ENCODE data around the gene LTK. TPM values are rescaled to one million over a fixed set of nuclear protein-coding genes. Genes with fewer than 3 reads are reported as not detected.
"Not testable (repeated sequence)": the region's sequence is repeated elsewhere in the genome, so short reads cannot be mapped to it uniquely, and the experiment has no call there.

The LTK gene
- total RNA-seq, 4 donors from 2014 or later = 0.13 to 0.79 (median 0.22) TPM; not detected in 1

DNA sequence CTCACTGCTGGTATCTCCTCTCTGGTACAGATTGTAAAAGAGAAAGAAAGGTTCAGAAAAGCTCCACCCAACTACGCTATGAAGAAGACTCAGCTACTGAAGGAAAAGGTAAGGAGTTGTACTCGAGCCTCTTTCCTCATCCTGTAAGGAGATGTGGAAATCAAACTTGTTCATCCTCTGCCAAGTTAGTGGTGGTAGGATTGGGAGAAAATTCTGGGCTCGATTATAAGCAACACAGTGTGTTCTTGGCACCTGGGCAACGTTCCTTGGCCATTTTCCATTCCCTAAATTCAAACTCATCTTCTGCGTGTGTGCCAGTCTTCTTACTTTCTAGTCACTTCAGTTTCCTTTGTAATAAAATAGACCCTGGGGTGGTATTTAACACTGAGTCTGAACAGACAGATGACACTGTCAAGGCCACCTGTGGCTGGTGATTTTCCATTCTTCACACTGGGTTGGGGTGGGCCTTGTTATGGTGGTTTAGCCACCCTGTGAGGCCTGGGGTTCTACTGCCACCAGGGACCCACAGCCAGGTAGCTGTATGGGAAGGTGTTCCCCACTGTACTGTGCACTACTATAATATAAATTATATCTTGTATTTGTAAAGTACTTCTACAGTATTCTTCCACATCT, 37.1 kb downstream of the LTK start:
- no peaks in the 10 kb centered on the region for H3K9me3 ChIP-seq
- H3K4me1 ChIP-seq = no peaks in the 10 kb centered on the region
- TF ChIP-seq POLR2A (IDR thresholded peaks at IDR 0.05) = no peak
- TF ChIP-seq, protein P1, sequence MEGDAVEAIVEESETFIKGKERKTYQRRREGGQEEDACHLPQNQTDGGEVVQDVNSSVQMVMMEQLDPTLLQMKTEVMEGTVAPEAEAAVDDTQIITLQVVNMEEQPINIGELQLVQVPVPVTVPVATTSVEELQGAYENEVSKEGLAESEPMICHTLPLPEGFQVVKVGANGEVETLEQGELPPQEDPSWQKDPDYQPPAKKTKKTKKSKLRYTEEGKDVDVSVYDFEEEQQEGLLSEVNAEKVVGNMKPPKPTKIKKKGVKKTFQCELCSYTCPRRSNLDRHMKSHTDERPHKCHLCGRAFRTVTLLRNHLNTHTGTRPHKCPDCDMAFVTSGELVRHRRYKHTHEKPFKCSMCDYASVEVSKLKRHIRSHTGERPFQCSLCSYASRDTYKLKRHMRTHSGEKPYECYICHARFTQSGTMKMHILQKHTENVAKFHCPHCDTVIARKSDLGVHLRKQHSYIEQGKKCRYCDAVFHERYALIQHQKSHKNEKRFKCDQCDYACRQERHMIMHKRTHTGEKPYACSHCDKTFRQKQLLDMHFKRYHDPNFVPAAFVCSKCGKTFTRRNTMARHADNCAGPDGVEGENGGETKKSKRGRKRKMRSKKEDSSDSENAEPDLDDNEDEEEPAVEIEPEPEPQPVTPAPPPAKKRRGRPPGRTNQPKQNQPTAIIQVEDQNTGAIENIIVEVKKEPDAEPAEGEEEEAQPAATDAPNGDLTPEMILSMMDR (IDR thresholded peaks at IDR 0.05) = no peak
- H3K27ac ChIP-seq = no peak overlapping the region
- H3K27me3 ChIP-seq = no peaks in the 10 kb centered on the region
- DNase-seq = no peak
- 94 to 95% methylated on average over 5 of the region's 5 CpGs for WGBS, 2 donors
- H3K4me3 ChIP-seq (replicated peaks in 1 of 3) = no peak overlapping the region
- intact Hi-C loops (cut with DNase I) = no loop called here
- peaks cover 76 to 94% of the 10 kb centered on the region in 2 donors for H3K36me3 ChIP-seq

DNA sequence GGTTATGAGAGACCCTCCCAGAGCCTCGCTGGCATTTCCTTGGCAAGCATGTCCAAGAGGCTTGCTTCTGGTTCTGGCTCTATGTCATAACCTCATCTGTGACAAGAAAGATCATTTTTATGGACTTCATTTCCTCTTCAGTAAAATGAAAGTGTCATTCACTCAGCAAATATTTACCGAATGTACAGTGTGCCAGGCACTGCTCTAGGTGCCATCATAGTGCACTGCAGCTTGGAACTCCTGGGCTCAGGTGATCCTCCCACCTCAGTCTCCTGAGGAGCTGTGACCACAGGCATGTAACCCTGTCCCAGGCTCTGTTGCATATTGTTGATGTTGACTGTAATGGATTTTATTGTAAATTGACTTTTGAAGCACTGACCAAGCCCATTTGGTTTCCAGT, 38.7 kb downstream of the LTK start:
- Histone ChIP-seq H3K36me3 (peaks cover 69 to 94% of the 10 kb centered on the region in 2 donors), H3K27ac (no peak overlapping the region), H3K9me3 (no peaks in the 10 kb centered on the region), H3K4me1 (no peaks in the 10 kb centered on the region), H3K4me3 (replicated peaks in 1 of 3) (no peak overlapping the region), H3K27me3 (no peaks in the 10 kb centered on the region)
- 87 to 98% methylated on average over 2 of the region's 2 CpGs for WGBS, 2 donors
- intact Hi-C loops (cut with DNase I) = no loop called here
- TF ChIP-seq POLR2A (IDR thresholded peaks at IDR 0.05) = no peak
- TF ChIP-seq, protein P1 (IDR thresholded peaks at IDR 0.05) = no peak
- no peak for DNase-seq

DNA sequence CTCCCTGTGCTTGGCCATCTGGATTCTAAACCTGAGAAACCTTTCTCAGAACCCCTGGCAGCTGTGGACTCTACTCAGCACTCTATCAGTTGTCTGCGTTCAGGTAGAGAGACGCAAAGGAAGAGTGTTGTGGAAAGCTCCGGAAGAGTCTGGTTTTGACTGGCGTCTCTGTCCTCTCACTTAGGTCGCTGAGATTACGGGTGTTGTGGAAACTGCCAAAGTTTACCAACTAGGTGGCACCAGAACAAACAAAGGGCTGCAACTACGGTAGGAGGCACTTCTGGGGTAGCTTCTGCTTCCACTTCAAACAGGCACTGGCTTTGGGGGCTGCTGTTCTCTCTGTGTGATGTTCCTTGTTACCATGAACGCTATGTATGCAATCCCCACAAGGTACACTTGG, 39.2 kb downstream of the LTK start:
- no peak overlapping the region for H3K4me3 ChIP-seq (replicated peaks in 1 of 3)
- WGBS, 2 donors = 92 to 94% methylated on average over 8 of the region's 8 CpGs
- H3K4me1 ChIP-seq = no peaks in the 10 kb centered on the region
- no peak for TF ChIP-seq POLR2A (IDR thresholded peaks at IDR 0.05)
- TF ChIP-seq, protein P1 (IDR thresholded peaks at IDR 0.05) = no peak
- intact Hi-C loops (cut with DNase I) = no loop called here
- no peak overlapping the region for H3K27ac ChIP-seq
- H3K9me3 ChIP-seq = no peaks in the 10 kb centered on the region
- H3K27me3 ChIP-seq = no peaks in the 10 kb centered on the region
- DNase-seq = no peak
- H3K36me3 ChIP-seq = peaks cover 67 to 94% of the 10 kb centered on the region in 2 donors

DNA sequence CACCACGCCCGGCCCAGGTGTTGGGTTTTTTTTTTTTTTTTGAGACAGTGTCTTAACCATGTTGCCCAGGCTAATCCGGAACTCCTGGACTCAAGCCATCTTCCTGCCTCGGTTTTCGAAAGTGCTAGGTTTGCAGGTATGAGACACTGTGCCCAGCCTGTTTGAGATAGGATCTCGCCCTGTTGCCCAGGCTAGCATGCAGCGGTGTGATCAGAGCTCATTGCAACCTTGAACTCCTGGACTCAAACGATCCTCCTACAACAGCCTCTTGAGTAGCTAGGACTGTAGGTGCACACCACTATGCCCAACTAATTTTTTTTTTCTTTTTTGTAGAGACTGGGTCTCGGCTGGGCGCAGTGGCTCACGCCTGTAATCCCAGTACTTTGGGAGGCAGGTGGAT, 40.2 kb downstream of the LTK start:
- intact Hi-C loops (cut with DNase I) = no loop called here
- WGBS, 2 donors = 95 to 96% methylated on average over 11 of the region's 11 CpGs

DNA sequence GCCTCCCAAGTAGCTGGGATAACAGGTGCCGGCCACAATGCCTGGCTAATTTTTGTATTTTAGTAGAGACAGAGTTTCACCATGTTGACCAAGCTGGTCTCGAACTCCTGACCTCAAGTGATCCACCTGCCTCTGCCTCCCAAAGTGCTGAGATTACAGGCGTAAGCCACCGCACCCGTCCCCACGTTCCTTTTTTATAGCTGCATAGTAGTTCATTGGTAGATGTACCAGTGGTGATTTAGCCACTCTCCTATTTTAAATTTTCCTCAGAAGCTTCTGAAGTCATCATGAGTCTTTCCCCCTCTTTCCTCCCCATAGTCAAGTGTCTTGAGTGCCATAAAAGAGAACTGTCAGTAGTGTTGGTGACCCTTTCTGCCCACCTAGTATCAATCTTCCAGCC, 44.0 kb downstream of the LTK start:
- 97% methylated on average over 6 of the region's 6 CpGs for WGBS, 2 donors
- H3K4me1 ChIP-seq; H3K27ac ChIP-seq; H3K9me3 ChIP-seq; H3K4me3 ChIP-seq (replicated peaks in 1 of 3); H3K27me3 ChIP-seq; DNase-seq; intact Hi-C loops (cut with DNase I): not testable (repeated sequence)
- H3K36me3 ChIP-seq = peaks cover 40 to 66% of the 10 kb centered on the region in 2 donors

More for the DNA sequence above, 40.2 kb downstream of the LTK start:
- Histone ChIP-seq H3K4me1 (no peaks in the 10 kb centered on the region), H3K27ac (no peak overlapping the region), H3K9me3 (no peaks in the 10 kb centered on the region), H3K27me3 (no peaks in the 10 kb centered on the region), H3K36me3 (peaks cover 66 to 85% of the 10 kb centered on the region in 2 donors), H3K4me3 (replicated peaks in 1 of 3) (no peak overlapping the region)
- TF ChIP-seq, protein P1 (IDR thresholded peaks at IDR 0.05) = no peak
- TF ChIP-seq POLR2A (IDR thresholded peaks at IDR 0.05) = no peak
- DNase-seq = no peak

Measured in thyroid gland (tissue), 4 donors.